GM12878 (cell line): ENCODE measurements around the gene LHCGR.

Experiments used
- CREB1 ChIP-seq: IDR thresholded peaks from 2 replicates; pipeline ENCODE4 v1.6.1; 2012; ENCODE audit warnings: low read depth, mild to moderate bottlenecking, inconsistent platforms
- CTCF ChIP-seq, 3 experiments: IDR thresholded peaks in 2 of 3; conservative IDR thresholded peaks in 1 of 3; 2 replicates each; pipeline ENCODE4 v1.5.1; 2011; ENCODE audit warnings: low read depth in 3 of 3, low read length in 3 of 3, mild to moderate bottlenecking in 3 of 3, control low read depth in 2 of 3, moderate library complexity in 2 of 3, inconsistent platforms in 1 of 3, mixed read lengths in 1 of 3; ENCODE audit not compliant: control insufficient read depth in 2 of 3, insufficient read depth in 1 of 3; ENCODE audit errors: extremely low read depth in 1 of 3
- RAD51 ChIP-seq: fragments of 450-650 bp; IDR thresholded peaks from 2 replicates; pipeline ENCODE4 v1.6.1; 2016; ENCODE audit warnings: moderate library complexity, mild to moderate bottlenecking, inconsistent platforms
- TF ChIP-seq, protein P1 (sequence below): fragments of 150-350 bp; IDR thresholded peaks from 2 replicates; pipeline ENCODE4 v1.6.1; 2016; ENCODE audit warnings: low read depth, low read length

DNA sequence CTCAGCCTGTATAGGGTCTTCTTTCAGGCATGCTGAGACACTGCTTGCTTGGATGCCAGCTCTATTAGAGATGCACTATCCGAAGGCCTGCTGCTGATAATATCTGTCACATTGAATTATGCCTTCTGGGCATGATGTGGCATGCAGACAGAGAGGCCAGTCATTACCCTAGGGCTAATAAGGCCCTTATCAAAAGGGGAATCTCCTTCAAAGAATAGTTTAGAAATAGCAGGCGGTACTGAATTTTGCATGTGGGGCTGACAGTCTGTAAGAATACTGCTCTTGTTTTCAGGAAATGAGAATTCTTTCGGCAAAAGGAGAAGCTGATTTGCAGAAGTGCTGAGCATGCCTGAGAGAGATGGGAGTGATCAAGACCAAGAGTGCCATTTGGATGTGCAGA lies 13.1 kb upstream of the LHCGR start:
- TF ChIP-seq CTCF (IDR thresholded peaks at IDR 0.05 in 2 of 3, conservative IDR thresholded peaks at IDR 0.05 in 1 of 3; ENCODE audit: control insufficient read depth in 2 of 3, extremely low read depth in 1 of 3, insufficient read depth in 1 of 3, low read depth in 3 of 3, low read length in 3 of 3) (no peak), CREB1 (no peak), RAD51 (no peak)
- TF ChIP-seq, protein P1, sequence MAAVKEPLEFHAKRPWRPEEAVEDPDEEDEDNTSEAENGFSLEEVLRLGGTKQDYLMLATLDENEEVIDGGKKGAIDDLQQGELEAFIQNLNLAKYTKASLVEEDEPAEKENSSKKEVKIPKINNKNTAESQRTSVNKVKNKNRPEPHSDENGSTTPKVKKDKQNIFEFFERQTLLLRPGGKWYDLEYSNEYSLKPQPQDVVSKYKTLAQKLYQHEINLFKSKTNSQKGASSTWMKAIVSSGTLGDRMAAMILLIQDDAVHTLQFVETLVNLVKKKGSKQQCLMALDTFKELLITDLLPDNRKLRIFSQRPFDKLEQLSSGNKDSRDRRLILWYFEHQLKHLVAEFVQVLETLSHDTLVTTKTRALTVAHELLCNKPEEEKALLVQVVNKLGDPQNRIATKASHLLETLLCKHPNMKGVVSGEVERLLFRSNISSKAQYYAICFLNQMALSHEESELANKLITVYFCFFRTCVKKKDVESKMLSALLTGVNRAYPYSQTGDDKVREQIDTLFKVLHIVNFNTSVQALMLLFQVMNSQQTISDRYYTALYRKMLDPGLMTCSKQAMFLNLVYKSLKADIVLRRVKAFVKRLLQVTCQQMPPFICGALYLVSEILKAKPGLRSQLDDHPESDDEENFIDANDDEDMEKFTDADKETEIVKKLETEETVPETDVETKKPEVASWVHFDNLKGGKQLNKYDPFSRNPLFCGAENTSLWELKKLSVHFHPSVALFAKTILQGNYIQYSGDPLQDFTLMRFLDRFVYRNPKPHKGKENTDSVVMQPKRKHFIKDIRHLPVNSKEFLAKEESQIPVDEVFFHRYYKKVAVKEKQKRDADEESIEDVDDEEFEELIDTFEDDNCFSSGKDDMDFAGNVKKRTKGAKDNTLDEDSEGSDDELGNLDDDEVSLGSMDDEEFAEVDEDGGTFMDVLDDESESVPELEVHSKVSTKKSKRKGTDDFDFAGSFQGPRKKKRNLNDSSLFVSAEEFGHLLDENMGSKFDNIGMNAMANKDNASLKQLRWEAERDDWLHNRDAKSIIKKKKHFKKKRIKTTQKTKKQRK: no peak
